Ectodermal cell (in vitro differentiated cells): ENCODE measurements around the gene IQSEC1.

Experiments
- H3K27ac ChIP-seq: 2 replicates; pipeline ENCODE4 v1.7.0; 2013; ENCODE audit warnings: mild to moderate bottlenecking, low read depth, low read length; ENCODE audit not compliant: insufficient read depth, poor library complexity, severe bottlenecking
- H3K27me3 ChIP-seq: 2 replicates; pipeline ENCODE4 v1.7.0; 2013; ENCODE audit warnings: mild to moderate bottlenecking, low read length; ENCODE audit not compliant: insufficient read depth, control insufficient read depth, poor library complexity, severe bottlenecking
- H3K36me3 ChIP-seq: one replicate; pipeline ENCODE4 v1.7.0; 2013; ENCODE audit warnings: low read length; ENCODE audit not compliant: control insufficient read depth, insufficient read depth
- H3K4me1 ChIP-seq: one replicate; pipeline ENCODE4 v1.7.0; 2013; ENCODE audit warnings: low read length; ENCODE audit not compliant: control insufficient read depth, insufficient read depth
- H3K4me3 ChIP-seq: 2 replicates; pipeline ENCODE4 v1.7.0; 2013; ENCODE audit warnings: low read depth, low read length, control low read depth; ENCODE audit not compliant: insufficient read depth
- H3K9me3 ChIP-seq: 2 replicates; pipeline ENCODE4 v1.7.0; 2013; ENCODE audit warnings: mild to moderate bottlenecking, low read length, moderate library complexity; ENCODE audit not compliant: control insufficient read depth
- WGBS, 2 experiments: methylation state at CpG; one replicate each; pipeline ENCODE4 v1.1.7; 2013; ENCODE audit warnings: missing lambda C conversion rate in 2 of 2; 5-methylcytosine and 5-hydroxymethylcytosine counted together

IQSEC1 gene

DNA sequence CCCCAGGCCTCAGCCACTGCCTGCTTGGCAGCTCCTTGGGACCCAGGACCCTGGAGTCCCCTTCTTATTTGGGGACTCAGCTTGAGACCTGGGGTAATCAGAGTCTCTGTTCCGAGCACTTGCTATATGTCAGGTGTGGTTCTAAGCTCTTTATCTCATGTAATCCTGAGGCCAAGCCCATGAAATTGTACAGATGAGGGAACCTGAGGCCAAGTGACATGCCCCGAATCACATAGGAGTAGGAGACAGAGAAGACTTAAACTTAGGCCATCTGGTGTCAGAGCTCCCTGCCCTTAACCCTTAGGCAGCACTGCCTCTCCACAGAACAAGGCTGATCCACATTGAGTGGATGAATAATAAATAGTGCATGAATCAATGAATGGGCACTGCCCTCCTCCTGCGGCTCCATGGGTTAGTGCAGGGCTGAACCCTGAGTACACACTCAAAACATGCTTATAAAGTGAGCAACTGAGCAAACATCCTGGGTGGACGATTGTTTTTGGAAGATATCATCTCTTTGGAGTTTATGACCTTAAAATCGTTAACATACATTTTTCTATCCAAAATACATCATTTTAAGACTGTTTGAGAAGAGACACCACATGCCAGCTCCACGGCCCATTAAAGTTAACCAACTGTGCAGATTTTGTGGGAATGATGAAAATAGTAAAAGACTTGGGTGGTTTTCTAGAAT is 33.2 kb upstream of the IQSEC1 start:
- Histone ChIP-seq H3K27me3 (no peaks in the 10 kb centered on the region), H3K36me3 (no peaks in the 10 kb centered on the region), H3K27ac (no peak overlapping the region), H3K9me3 (no peaks in the 10 kb centered on the region), H3K4me3 (no peak overlapping the region), H3K4me1 (peaks cover 8% of the 10 kb centered on the region)
- 89 to 91% methylated on average over 6 of the region's 6 CpGs for WGBS, 2 experiments

DNA sequence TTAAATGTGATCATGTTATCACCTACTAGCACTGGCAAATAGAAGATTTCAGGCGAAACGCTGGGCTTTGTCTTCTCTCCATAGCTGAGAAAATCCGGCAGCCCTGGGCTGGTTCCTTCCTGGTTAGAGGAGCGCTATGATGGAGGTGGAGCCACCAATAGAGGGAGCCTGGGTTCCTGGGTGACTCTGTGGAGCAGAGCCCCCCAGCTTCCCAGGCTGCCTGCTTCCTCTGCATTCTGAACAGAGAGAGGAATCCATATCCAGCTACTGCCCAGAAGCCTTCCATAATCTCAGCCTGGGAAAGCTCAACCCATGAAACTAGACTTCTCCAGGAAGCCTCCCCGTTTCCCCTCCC is 32.6 kb upstream of the IQSEC1 start:
- H3K36me3 ChIP-seq, result no peaks in the 10 kb centered on the region
- H3K4me3 ChIP-seq, result no peak overlapping the region
- WGBS, 2 experiments, result 89 to 94% methylated on average over 5 of the region's 5 CpGs
- no peak overlapping the region for H3K27ac ChIP-seq
- peaks cover 7% of the 10 kb centered on the region for H3K4me1 ChIP-seq
- H3K27me3 ChIP-seq, result no peaks in the 10 kb centered on the region
- H3K9me3 ChIP-seq, result no peaks in the 10 kb centered on the region

DNA sequence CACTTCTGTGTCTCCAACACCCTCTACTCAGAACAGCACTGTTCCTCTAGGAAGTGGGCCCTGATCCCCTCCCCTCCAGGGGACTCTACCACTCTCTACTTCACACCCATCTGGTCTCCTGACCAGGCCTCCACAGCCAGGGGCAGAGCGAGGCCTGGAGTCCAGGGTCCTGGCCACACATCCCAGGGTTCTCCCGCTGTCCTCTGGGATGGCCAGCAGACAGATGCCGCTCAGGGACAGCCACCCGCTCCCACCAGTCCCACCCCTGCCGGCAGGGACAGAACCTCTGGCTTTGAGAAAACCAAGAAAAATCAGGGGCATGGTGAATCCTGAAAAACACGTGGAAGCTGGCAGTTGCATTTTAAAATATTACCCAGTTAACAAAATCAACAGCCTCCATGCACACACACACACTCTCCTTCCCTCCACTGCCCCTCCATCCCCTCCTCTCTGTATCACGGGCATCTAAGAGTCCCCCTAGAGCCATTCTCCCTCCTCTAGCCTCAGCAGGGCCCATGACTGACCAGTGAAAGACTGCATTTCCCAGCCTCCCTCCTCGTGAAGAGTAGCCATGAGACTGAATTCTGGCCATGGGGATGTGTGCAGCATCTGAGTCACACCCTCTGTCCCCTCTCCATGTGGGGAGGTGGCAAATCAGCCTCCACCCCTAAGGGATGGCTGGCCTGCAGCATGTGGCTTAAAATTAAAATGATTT is 32.1 kb upstream of the IQSEC1 start:
- H3K27ac ChIP-seq, result no peak overlapping the region
- H3K4me3 ChIP-seq, result no peak overlapping the region
- 89 to 95% methylated on average over 8 of the region's 8 CpGs for WGBS, 2 experiments
- H3K9me3 ChIP-seq, result no peaks in the 10 kb centered on the region
- H3K4me1 ChIP-seq, result peaks cover 1% of the 10 kb centered on the region
- no peaks in the 10 kb centered on the region for H3K36me3 ChIP-seq
- H3K27me3 ChIP-seq, result no peaks in the 10 kb centered on the region

DNA sequence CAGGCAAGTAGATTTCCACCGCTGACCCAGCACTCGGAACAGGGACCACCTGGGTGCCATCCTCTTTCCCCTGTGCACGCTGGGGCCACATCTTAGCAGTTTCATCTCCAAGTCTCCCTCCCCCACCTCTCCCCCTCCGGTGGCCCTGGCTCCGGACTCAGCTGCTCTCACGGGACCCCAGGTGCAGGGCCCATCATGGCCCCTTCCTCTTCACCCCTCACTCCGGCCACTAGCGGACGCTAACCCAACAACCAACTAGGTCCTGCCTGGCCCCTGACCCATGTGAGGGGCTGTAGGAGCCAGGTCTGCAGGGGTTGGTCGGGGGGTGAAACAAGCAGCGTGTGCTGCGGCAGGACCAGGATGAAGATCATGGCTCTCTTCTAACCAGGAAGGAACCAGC is 31.3 kb upstream of the IQSEC1 start:
- Histone ChIP-seq H3K4me1 (no peaks in the 10 kb centered on the region), H3K9me3 (no peaks in the 10 kb centered on the region), H3K36me3 (no peaks in the 10 kb centered on the region), H3K27ac (no peak overlapping the region), H3K27me3 (no peaks in the 10 kb centered on the region), H3K4me3 (no peak overlapping the region)
- 89 to 90% methylated on average over 12 of the region's 12 CpGs for WGBS, 2 experiments

DNA sequence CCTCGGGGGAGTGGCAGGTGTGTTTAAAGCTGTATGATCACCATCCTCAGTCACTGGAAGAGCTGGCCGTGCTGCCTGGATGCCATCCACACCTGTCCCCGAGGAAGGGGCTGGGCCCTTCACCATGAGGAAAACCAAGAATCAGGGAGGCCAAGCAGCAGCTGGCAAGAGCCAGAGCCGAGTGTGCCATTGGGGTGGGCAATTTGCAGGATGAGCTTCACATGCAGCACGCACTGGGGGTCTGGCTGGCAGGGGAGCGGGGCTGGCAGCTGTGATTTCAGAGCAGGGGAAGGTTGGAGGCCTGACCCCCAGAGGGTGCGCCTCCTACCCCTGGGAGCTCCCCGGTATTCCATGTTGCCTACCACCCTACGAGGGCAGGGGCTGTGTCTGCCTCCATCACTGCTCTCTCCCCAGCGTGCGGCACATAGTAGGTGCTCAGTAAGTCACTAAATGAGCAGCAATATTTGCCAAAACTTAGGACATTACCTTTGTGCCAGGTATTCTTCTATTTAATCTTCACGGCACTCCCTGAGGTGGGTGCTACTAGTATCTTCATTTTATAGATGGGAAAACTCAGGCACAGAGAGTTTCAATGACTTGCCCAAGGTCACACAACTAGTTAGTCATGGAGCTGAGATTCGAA is 30.3 kb upstream of the IQSEC1 start:
- Histone ChIP-seq H3K36me3 (no peaks in the 10 kb centered on the region), H3K4me1 (no peaks in the 10 kb centered on the region), H3K4me3 (no peak overlapping the region), H3K27ac (no peak overlapping the region), H3K27me3 (no peaks in the 10 kb centered on the region), H3K9me3 (no peaks in the 10 kb centered on the region)
- WGBS, 2 experiments, result 95 to 96% methylated on average over 13 of the region's 13 CpGs

DNA sequence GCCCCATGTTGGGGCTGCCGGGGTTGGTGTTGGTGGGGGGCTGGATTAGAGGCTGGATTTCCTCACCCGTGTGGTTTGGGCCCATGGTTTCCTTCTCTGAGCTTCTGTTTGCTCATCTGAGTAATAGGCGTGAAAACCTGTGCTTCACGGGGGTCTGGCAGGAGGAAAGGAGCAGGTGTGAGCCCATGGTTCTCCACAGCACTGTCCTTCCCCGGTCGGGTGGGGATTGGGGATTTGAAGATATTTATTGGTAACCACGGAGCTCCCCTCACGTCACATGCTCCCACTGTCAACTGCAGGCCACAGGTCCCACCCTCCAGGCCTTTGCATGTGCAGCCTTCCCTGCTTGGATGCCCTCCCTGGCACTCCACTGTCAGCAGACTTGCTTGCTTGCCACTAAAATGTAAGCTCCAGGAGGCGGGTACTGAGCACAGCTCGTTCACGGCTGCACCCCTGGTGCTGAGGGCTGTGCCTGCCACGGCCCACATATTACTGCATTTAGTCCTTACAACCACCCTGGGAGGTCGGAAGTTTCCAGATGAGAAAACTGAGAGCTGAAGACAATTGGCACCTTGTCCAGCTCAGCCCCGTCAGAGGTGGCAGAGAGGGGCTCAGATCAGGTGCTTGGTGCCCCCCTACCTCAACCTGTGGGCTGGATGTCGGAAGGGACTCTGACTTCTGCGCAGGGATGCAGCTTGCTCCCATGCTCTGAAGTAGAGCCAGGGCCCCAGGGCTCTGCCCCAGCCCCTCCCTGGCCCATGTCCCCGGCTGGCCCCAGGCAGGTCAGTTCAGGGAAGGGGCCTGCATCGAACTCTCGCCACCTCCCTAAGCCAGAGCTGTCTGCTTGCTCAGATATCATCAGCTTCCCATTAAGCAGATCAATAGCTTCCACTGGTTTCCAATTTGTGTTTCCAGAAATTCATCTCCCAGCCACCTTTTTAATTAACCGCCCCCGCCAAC is 29.4 kb upstream of the IQSEC1 start:
- 91% methylated on average over 21 of the region's 21 CpGs for WGBS, 2 experiments
- no peaks in the 10 kb centered on the region for H3K36me3 ChIP-seq
- no peak overlapping the region for H3K27ac ChIP-seq
- no peaks in the 10 kb centered on the region for H3K27me3 ChIP-seq
- no peak overlapping the region for H3K4me3 ChIP-seq
- no peaks in the 10 kb centered on the region for H3K9me3 ChIP-seq
- no peaks in the 10 kb centered on the region for H3K4me1 ChIP-seq

DNA sequence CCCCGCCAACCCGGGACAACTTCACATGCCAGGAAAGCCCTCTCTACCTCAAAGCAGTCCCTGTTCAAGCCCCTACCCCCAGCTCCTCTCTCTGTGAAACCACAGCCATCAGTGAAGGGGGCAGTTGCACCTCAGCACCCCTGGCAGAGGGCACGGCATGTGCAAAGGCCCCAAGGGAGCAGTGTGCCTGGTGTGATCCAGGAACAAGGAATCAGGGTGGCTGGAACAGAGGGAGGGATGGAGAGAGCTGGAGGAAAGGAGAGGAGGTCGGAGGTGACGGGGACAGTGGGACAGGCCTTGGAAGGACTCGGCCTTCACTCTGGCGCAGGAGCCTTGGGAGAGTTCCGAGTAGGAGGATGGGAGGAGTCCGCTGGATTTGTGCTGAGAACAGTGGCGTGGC is 26.5 kb upstream of the IQSEC1 start:
- WGBS, 2 experiments, result 90 to 92% methylated on average over 10 of the region's 10 CpGs
- Histone ChIP-seq H3K9me3 (no peaks in the 10 kb centered on the region), H3K4me1 (no peaks in the 10 kb centered on the region), H3K27ac (no peak overlapping the region), H3K4me3 (no peak overlapping the region), H3K36me3 (no peaks in the 10 kb centered on the region), H3K27me3 (no peaks in the 10 kb centered on the region)

DNA sequence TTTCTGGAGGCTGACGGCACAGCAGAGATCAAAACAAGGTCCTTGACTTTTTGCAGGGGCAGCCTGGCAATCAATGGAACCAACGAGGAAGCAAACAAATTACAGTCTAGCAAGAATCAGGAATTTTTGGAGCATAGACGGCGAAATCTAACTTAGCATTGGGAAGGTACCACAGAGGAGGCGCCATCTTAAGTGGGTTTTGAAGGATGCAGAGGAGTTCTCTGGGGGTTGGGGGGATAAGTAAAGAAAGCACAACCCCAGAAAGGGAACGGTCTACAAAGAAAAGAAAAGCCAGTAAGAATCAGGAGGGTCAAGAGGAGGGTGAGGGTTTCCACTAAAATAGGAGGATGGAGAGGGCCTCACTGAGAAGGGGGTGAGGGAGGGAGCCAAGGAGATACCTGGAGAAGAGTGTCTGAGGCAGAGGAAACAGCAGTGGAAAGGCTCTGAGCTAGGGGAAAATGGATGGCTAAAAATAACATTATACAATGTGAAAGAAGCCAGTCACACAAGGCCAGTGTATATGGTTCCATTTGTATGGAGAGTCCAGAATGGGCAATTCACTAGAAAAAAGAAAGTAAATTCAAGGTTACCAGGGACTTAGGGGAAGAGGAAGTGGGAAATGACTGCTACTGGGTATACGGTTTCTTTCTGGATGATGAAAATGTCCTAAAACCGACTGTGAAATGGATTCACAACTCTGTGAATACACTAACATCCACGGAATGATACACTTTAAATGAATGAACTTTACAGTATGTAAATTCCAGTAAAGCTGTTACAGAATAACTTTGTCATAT is 25.2 kb upstream of the IQSEC1 start:
- Histone ChIP-seq H3K4me1 (no peaks in the 10 kb centered on the region), H3K27ac (no peak overlapping the region), H3K36me3 (no peaks in the 10 kb centered on the region), H3K4me3 (no peak overlapping the region), H3K27me3 (no peaks in the 10 kb centered on the region), H3K9me3 (no peaks in the 10 kb centered on the region)
- WGBS, 2 experiments, result 96% methylated on average over 9 of the region's 9 CpGs

DNA sequence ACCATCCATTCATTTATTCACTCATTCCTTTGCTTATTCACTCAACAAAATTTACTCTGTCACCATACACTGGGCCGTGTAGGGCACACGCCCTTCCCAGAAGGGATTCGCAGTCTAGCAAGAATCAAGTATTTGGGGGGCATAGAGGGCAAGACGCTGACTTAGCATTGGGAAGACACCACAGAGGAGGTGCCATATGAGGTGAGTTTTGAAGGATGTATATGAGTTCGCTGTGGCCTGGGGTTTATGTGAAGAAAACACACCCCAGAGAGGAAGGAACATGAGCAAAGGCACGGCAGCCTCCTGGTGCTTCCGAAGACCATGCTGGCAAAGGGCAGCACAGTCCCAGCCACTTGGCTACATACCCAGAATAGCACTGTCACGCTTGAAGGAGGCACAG is 23.1 kb upstream of the IQSEC1 start:
- Histone ChIP-seq H3K9me3 (no peaks in the 10 kb centered on the region), H3K27ac (no peak overlapping the region), H3K4me1 (peaks cover 5% of the 10 kb centered on the region), H3K27me3 (no peaks in the 10 kb centered on the region), H3K36me3 (no peaks in the 10 kb centered on the region), H3K4me3 (no peak overlapping the region)
- 93 to 95% methylated on average over 8 of the region's 8 CpGs for WGBS, 2 experiments
